ENCODE data around the gene RNF126.

GRCh38 chr19:709965-710571 is 47.1 kb upstream of the RNF126 start:
- TF ChIP-seq CEBPB (IDR thresholded peaks at IDR 0.05) (no peak), MAX (IDR thresholded peaks at IDR 0.05) (no peak), TCF12 (IDR thresholded peaks at IDR 0.05; ENCODE audit: low read depth) (no peak), RAD21 (IDR thresholded peaks at IDR 0.05; ENCODE audit: low read depth) (no peak), REST (IDR thresholded peaks at IDR 0.05; ENCODE audit: low read depth) (no peak), EP300 (IDR thresholded peaks at IDR 0.05; ENCODE audit: borderline replicate concordance) (no peak), NFIC (IDR thresholded peaks at IDR 0.05) (no peak), YY1 (IDR thresholded peaks at IDR 0.05; ENCODE audit: low read depth) (no peak)

All from Ishikawa (cell line).